GM23248 (cell line): ENCODE data around the gene ATG13.

Source experiments
- EZH2 ChIP-seq: fragments of 200-600 bp; sonication (generic); IDR thresholded peaks from 2 replicates; pipeline ENCODE4 v1.6.1; 2018; ENCODE audit warnings: antibody characterized with exemption, mild to moderate bottlenecking; ENCODE audit not compliant: insufficient read depth, poor library complexity, severe bottlenecking
- EZH2phosphoT487 ChIP-seq: fragments of 200-600 bp; sonication (generic); IDR thresholded peaks from 2 replicates; pipeline ENCODE4 v1.6.1; 2018; ENCODE audit warnings: antibody characterized with exemption, moderate library complexity, mild to moderate bottlenecking, low read depth; ENCODE audit not compliant: insufficient read depth

DNA sequence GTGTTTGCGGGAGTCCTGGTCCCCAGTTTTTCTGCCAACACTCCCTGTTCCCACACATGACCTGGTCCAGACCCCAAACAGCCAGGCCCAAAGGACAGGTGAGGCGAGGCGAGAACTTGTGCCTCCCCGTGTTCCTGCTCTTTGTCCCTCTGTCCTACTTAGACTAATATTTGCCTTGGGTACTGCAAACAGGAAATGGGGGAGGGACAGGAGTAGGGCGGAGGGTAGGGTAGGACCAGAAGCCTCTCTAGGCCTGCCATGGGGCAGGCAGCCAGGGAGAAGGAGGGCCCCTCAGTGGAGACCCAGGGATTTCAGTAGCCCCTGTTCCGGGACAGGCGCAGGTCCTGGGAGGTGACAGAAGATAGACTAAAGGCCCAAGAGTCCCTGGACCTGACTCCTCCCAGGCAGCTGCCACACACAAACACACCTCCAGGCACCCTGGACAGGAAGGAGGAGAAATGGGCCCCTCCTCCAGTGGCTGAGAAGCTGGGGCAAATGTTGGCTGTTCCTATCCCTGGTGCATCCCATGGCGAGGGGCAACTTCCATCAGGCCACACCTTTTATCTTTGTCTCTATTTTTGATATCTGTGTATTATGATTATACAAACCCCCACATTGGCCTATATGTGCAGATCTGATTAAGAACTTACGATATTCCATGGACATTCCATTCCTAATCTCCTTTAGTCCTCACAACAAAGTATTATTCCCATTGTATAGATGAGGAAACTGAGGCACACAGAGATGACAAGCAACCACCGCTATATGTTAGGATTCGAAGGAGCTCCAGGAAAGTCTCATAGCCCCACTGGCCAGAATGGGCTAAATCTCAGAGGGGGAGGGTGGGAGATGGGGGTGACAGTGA lies 101.0 kb downstream of the ATG13 start:
- TF ChIP-seq EZH2phosphoT487 (no peak), EZH2 (no peak)
